SH-SY5Y (cell line): ENCODE measurements around the gene TMX4.
A peak's percentile ranks its signal among the peaks of the same experiment; 100 is the strongest.

Experiments
- GATA2 ChIP-seq: IDR thresholded peaks from 2 replicates; pipeline ENCODE4 v1.6.1; 2011; ENCODE audit warnings: mild to moderate bottlenecking, low read depth, low read length
- GATA3 ChIP-seq: IDR thresholded peaks from 2 replicates; pipeline ENCODE4 v1.6.1; 2011; ENCODE audit warnings: low read depth, mild to moderate bottlenecking, low read length, moderate library complexity

Gene TMX4

GRCh38 chr20:8019246-8019997 is at the start of gene TMX4:
Gene TMX4 (minus strand): TSS chr20:8019761. CDS start chr20:8019613, 148 bp downstream.
- peak; percentile 67; the same call in 1 of the 2 replicates for TF ChIP-seq GATA2
- TF ChIP-seq GATA3: no peak

- TF ChIP-seq GATA2 (peak; percentile 26; the same call in 1 of the 2 replicates), GATA3 (peak; percentile 89)
Measured at GRCh38 chr20:8067082-8067481, 47.5 kb upstream of the TMX4 start.

GRCh38 chr20:8066662-8067061 is 47.1 kb upstream of the TMX4 start:
- no peak for TF ChIP-seq GATA2
- no peak for TF ChIP-seq GATA3

GRCh38 chr20:8065691-8066090 is 46.1 kb upstream of the TMX4 start:
- TF ChIP-seq GATA2 (no peak), GATA3 (no peak)

- no peak for TF ChIP-seq GATA2
- no peak for TF ChIP-seq GATA3
Measured at GRCh38 chr20:8062756-8063155, 43.2 kb upstream of the TMX4 start.

- TF ChIP-seq GATA3 (no peak), GATA2 (no peak)
Measured at GRCh38 chr20:8061861-8062518, 42.4 kb upstream of the TMX4 start.

GRCh38 chr20:8060977-8061376 is 41.4 kb upstream of the TMX4 start:
- TF ChIP-seq GATA3 (no peak), GATA2 (no peak)

GRCh38 chr20:8057871-8058270 is 38.3 kb upstream of the TMX4 start:
- TF ChIP-seq GATA2 (no peak), GATA3 (no peak)

- TF ChIP-seq GATA2: no peak
- no peak for TF ChIP-seq GATA3
Measured at GRCh38 chr20:8055096-8055495, 35.5 kb upstream of the TMX4 start.

- TF ChIP-seq GATA2: no peak
- no peak for TF ChIP-seq GATA3
Measured at GRCh38 chr20:8050157-8050837, 30.7 kb upstream of the TMX4 start.

- TF ChIP-seq GATA2 (no peak), GATA3 (no peak)
Measured at GRCh38 chr20:8049310-8049709, 29.7 kb upstream of the TMX4 start.

GRCh38 chr20:8045946-8046345 is 26.4 kb upstream of the TMX4 start:
- TF ChIP-seq GATA3 (peak; percentile 54), GATA2 (no peak)

- TF ChIP-seq GATA3 (no peak), GATA2 (no peak)
Measured at GRCh38 chr20:8043687-8044282, 24.2 kb upstream of the TMX4 start.

- no peak for TF ChIP-seq GATA2
- TF ChIP-seq GATA3: no peak
Measured at GRCh38 chr20:8039042-8039441, 19.5 kb upstream of the TMX4 start.
